ENCODE results near the gene PRDM16. TPM values are rescaled to one million over a fixed set of nuclear protein-coding genes. Genes with fewer than 3 reads are reported as not detected.

Gene PRDM16
- total and polyA plus RNA-seq, 2 of the 8 experiments (the other 6 are each of a cell fraction or from before 2014, with no cell fraction given): 0.39 to 0.43 TPM

DNA sequence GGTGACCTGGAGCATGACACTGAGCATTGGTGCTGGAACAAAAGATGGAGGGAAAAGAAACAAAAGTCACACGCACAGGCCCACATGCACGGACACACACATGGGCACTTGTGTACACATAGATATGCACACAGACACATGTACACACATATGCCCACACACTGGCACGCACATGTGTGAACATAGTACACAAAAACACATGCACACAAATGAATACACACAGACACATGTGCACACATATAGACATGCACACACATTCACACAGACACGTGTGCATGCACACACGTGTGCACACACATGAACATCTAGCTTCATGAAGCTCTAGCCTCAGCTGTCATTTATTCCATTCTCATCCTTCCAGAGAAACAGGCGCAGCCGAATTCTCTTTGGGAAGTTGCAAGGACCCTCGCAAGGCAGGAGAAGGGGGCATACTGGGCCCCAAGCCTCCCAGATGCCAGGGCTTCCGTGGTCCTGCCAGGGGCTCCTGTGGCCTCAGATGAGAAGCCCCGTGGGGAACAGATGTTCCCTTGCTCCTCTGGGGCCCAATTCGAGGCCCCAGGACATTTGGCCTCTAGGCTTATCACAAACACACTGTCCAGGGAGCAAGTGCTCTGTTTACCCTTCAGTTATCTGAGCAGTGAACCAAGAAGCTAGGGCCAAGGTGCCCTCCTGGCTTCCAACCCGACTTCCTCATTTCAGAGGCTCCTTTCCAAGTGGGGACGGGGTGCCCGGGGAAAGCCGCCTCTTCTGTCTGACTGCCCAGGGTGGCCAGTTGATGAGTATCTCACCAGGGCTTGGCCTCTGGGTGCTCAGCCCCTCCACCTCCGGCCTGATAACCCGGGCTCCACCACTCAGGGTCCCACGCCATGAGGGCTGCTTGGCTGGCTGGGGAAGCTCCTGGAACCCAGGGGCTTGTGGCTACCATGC is 269.1 kb downstream of the PRDM16 start:
- no peak overlapping the region for H3K27ac ChIP-seq (ENCODE audit: low read depth, low read length)
- no peaks in the 10 kb centered on the region for H3K23me2 ChIP-seq (ENCODE audit: low read depth, low read length)
- no peak overlapping the region for H3K18ac ChIP-seq (ENCODE audit: extremely low read depth, low read length)
- CTCF ChIA-PET (ENCODE audit: partially characterized antibody): interaction anchor here (0.6 to 1.8 kb wide), 6 partner anchors 12 to 251 kb away, joined by 3 to 9 read pairs (median 4); no protein-coding TSS in a partner anchor
- no peaks in the 10 kb centered on the region; a peak in 1 of 7 replicates for H3K4me1 ChIP-seq (replicated peaks in 1 of 4; ENCODE audit: control insufficient read depth in 3 of 4, insufficient read depth in 4 of 4, low read length in 3 of 4)
- H3K4ac ChIP-seq (replicated peaks; ENCODE audit: insufficient read length, low read depth, low read length): no peak overlapping the region
- 83% methylated on average over 18 of the region's 18 CpGs; no CpG with 5 or more reads in 1 of the 2 experiments for WGBS, 2 experiments (ENCODE audit: extremely low coverage in 1 of 2, insufficient coverage in 1 of 2, insufficient read length in 1 of 2, insufficient replicate concordance in 2 of 2, low coverage in 1 of 2, low lambda C conversion rate in 2 of 2, missing lambda C conversion rate in 1 of 2)
- DNase-seq (ENCODE audit: low read depth in 1 of 2, low spot score in 2 of 2): no peak
- peaks cover 0 to 4% of the 10 kb centered on the region in 2 experiments; a peak in 1 of 4 replicates for H3K79me2 ChIP-seq (ENCODE audit: control insufficient read depth in 1 of 2, insufficient read depth in 2 of 2, low read length in 2 of 2)
- H3K14ac ChIP-seq (ENCODE audit: insufficient read length): no peak overlapping the region
- H3K4me3 ChIP-seq (ENCODE audit: extremely low read depth in 1 of 4, insufficient read depth in 2 of 4, low read depth in 3 of 4, low read length in 4 of 4): no peak overlapping the region
- H2BK15ac ChIP-seq (ENCODE audit: low read length): no peak overlapping the region
- no peaks in the 10 kb centered on the region; a peak in 1 of 8 replicates for H3K36me3 ChIP-seq (ENCODE audit: control insufficient read depth in 2 of 4, insufficient read depth in 4 of 4, low read length in 3 of 4)
- no peak overlapping the region for H3K56ac ChIP-seq (replicated peaks; ENCODE audit: insufficient read length, low read depth, low read length)
- TF ChIP-seq HDAC6 (IDR thresholded peaks at IDR 0.05; ENCODE audit: low read depth, low read length) (no peak), TAF1 (IDR thresholded peaks at IDR 0.05; ENCODE audit: low read depth, low read length) (no peak), EZH2 (IDR thresholded peaks at IDR 0.05; ENCODE audit: low read depth, low read length, severe bottlenecking) (no peak), CHD2 (IDR thresholded peaks at IDR 0.05; ENCODE audit: low read length) (no peak), SIRT6 (IDR thresholded peaks at IDR 0.05; ENCODE audit: low read length) (no peak), ZNF274 (IDR thresholded peaks at IDR 0.05; ENCODE audit: borderline replicate concordance, extremely low read depth, low read length) (no peak)
- H3K9ac ChIP-seq (replicated peaks in 1 of 4; ENCODE audit: extremely low read depth in 1 of 4, low read depth in 3 of 4, low read length in 3 of 4): no peak overlapping the region
- H2AFZ ChIP-seq (ENCODE audit: low read length): no peak overlapping the region
- H4K8ac ChIP-seq (ENCODE audit: extremely low read depth, insufficient read depth, low read length): no peak overlapping the region
- no peak overlapping the region for H4K91ac ChIP-seq (replicated peaks; ENCODE audit: insufficient read length, low read length)
- no peak overlapping the region for H2BK12ac ChIP-seq (ENCODE audit: low read depth, low read length)
- no peaks in the 10 kb centered on the region for H3K27me3 ChIP-seq (replicated peaks in 1 of 4; ENCODE audit: control insufficient read depth in 3 of 4, extremely low read depth in 1 of 4, insufficient read depth in 3 of 4, low read length in 3 of 4)
- H3K79me1 ChIP-seq (ENCODE audit: low read depth, low read length): no peaks in the 10 kb centered on the region
- no peak overlapping the region for H2BK20ac ChIP-seq (ENCODE audit: low read length)
- H3K23ac ChIP-seq (ENCODE audit: insufficient read length): no peak overlapping the region
- FAIRE-seq: no peak
- POLR2A ChIA-PET (ENCODE audit: partially characterized antibody): no interaction called here
- no peak overlapping the region for H2BK5ac ChIP-seq (ENCODE audit: low read depth, low read length)
- H4K5ac ChIP-seq (ENCODE audit: insufficient read length, low read depth, low read length): no peak overlapping the region
- no peak overlapping the region for H2BK120ac ChIP-seq (replicated peaks; ENCODE audit: low read depth, low read length)
- no peak overlapping the region for H3K4me2 ChIP-seq (ENCODE audit: insufficient read depth in 1 of 2, low read depth in 2 of 2, low read length in 2 of 2)
- H3K9me3 ChIP-seq (ENCODE audit: insufficient read depth in 2 of 2, low read depth in 1 of 2, low read length in 1 of 2): peaks cover 11 to 22% of the 10 kb centered on the region in 2 experiments
- H2AK5ac ChIP-seq (ENCODE audit: low read depth, low read length): no peak overlapping the region
- no peaks in the 10 kb centered on the region for H4K20me1 ChIP-seq (replicated peaks in 1 of 2; ENCODE audit: control insufficient read depth in 1 of 2, insufficient read depth in 2 of 2, low read length in 2 of 2)

All from H1 (cell line).